ENCODE results near the gene TRERF1.

The TRERF1 gene

GRCh38 chr6:42451333-42452170 is at the start of gene TRERF1:
Gene TRERF1, minus strand, starts transcription at chr6:42451926. Its CDS starts 182,336 bp downstream, at chr6:42269590.
- peak; percentile 56 for ATAC-seq

DNA sequence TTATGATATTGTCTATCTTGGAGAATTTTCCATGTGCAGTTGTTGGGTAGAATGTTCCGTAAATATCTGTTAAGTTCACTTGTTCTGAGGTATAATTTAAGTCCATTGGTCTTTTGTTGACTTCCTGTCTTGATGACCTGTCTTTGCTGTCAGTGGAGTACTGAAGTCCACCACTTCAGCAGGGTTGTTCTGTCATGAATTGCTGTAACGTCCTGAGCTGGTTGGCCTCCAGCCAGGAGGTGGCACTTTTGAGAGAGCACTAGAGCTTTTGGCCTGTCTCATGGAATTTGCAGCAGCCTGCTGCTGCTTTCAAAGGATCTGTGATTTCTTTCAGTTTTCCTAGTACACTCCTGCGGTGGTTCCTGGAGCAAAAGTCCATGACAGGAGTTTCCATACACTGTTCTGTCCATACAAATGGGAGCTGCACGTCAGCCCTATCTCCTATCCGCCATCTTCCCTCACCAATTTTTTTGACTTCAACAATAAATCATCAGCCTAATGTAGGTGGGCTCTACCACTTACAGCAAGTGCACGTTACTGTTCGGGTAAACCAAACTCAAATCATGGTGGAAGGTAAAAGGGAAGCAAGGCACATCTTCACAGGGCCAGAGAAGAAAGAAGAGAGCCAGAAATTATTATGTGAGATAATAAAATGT is 46.9 kb upstream of the TRERF1 start:
- no peak for TF ChIP-seq RARB (CRISPR knock-in tag; IDR thresholded peaks at IDR 0.05)
- no peak for TF ChIP-seq ARNTL (CRISPR knock-in tag; IDR thresholded peaks at IDR 0.05; ENCODE audit: borderline replicate concordance, low read depth)
- TF ChIP-seq, protein P1, sequence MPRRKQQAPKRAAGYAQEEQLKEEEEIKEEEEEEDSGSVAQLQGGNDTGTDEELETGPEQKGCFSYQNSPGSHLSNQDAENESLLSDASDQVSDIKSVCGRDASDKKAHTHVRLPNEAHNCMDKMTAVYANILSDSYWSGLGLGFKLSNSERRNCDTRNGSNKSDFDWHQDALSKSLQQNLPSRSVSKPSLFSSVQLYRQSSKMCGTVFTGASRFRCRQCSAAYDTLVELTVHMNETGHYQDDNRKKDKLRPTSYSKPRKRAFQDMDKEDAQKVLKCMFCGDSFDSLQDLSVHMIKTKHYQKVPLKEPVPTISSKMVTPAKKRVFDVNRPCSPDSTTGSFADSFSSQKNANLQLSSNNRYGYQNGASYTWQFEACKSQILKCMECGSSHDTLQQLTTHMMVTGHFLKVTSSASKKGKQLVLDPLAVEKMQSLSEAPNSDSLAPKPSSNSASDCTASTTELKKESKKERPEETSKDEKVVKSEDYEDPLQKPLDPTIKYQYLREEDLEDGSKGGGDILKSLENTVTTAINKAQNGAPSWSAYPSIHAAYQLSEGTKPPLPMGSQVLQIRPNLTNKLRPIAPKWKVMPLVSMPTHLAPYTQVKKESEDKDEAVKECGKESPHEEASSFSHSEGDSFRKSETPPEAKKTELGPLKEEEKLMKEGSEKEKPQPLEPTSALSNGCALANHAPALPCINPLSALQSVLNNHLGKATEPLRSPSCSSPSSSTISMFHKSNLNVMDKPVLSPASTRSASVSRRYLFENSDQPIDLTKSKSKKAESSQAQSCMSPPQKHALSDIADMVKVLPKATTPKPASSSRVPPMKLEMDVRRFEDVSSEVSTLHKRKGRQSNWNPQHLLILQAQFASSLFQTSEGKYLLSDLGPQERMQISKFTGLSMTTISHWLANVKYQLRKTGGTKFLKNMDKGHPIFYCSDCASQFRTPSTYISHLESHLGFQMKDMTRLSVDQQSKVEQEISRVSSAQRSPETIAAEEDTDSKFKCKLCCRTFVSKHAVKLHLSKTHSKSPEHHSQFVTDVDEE (CRISPR knock-in tag; IDR thresholded peaks at IDR 0.05): no peak
- TF ChIP-seq ISL1 (CRISPR knock-in tag; IDR thresholded peaks at IDR 0.05): no peak
- no peak for TF ChIP-seq ZC3H10 (CRISPR knock-in tag; IDR thresholded peaks at IDR 0.05)
- no peak for TF ChIP-seq ESRRG (CRISPR knock-in tag; IDR thresholded peaks at IDR 0.05)
- no peak for TF ChIP-seq PPARA (CRISPR knock-in tag; IDR thresholded peaks at IDR 0.05; ENCODE audit: borderline replicate concordance)
- no peak for ATAC-seq

More at GRCh38 chr6:42451333-42452170, at the start of gene TRERF1:
- peak; percentile 93; the same call in 1 of the 2 replicates for TF ChIP-seq PATZ1 (CRISPR knock-in tag; IDR thresholded peaks at IDR 0.05; ENCODE audit: borderline replicate concordance)
- TF ChIP-seq BACH2 (CRISPR knock-in tag; IDR thresholded peaks at IDR 0.05; ENCODE audit: borderline replicate concordance): no peak

- ATAC-seq: no peak
- TF ChIP-seq TOX (CRISPR knock-in tag; IDR thresholded peaks at IDR 0.05; ENCODE audit: borderline replicate concordance) (no peak), BACH2 (CRISPR knock-in tag; IDR thresholded peaks at IDR 0.05; ENCODE audit: borderline replicate concordance) (no peak), TCF4 (CRISPR knock-in tag; IDR thresholded peaks at IDR 0.05; ENCODE audit: borderline replicate concordance) (no peak), ESRRG (CRISPR knock-in tag; IDR thresholded peaks at IDR 0.05) (no peak), CSDC2 (CRISPR knock-in tag; IDR thresholded peaks at IDR 0.05) (no peak), ZC3H10 (CRISPR knock-in tag; IDR thresholded peaks at IDR 0.05) (no peak), ZNF565 (CRISPR knock-in tag; conservative IDR thresholded peaks at IDR 0.05; ENCODE audit: low read depth) (no peak), SNAI2 (CRISPR knock-in tag; IDR thresholded peaks at IDR 0.05) (no peak), PPARA (CRISPR knock-in tag; IDR thresholded peaks at IDR 0.05; ENCODE audit: borderline replicate concordance) (no peak), POU6F1 (CRISPR knock-in tag; IDR thresholded peaks at IDR 0.05; ENCODE audit: borderline replicate concordance, low read depth) (no peak), RARB (CRISPR knock-in tag; IDR thresholded peaks at IDR 0.05) (no peak), ARNTL (CRISPR knock-in tag; IDR thresholded peaks at IDR 0.05; ENCODE audit: borderline replicate concordance, low read depth) (no peak), ZNF70 (CRISPR knock-in tag; IDR thresholded peaks at IDR 0.05) (no peak), GLIS3 (CRISPR knock-in tag; IDR thresholded peaks at IDR 0.05) (no peak)
- TF ChIP-seq, protein P2, sequence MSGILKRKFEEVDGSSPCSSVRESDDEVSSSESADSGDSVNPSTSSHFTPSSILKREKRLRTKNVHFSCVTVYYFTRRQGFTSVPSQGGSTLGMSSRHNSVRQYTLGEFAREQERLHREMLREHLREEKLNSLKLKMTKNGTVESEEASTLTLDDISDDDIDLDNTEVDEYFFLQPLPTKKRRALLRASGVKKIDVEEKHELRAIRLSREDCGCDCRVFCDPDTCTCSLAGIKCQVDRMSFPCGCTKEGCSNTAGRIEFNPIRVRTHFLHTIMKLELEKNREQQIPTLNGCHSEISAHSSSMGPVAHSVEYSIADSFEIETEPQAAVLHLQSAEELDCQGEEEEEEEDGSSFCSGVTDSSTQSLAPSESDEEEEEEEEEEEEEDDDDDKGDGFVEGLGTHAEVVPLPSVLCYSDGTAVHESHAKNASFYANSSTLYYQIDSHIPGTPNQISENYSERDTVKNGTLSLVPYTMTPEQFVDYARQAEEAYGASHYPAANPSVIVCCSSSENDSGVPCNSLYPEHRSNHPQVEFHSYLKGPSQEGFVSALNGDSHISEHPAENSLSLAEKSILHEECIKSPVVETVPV (CRISPR knock-in tag; IDR thresholded peaks at IDR 0.05): no peak
- TF ChIP-seq, protein P3, sequence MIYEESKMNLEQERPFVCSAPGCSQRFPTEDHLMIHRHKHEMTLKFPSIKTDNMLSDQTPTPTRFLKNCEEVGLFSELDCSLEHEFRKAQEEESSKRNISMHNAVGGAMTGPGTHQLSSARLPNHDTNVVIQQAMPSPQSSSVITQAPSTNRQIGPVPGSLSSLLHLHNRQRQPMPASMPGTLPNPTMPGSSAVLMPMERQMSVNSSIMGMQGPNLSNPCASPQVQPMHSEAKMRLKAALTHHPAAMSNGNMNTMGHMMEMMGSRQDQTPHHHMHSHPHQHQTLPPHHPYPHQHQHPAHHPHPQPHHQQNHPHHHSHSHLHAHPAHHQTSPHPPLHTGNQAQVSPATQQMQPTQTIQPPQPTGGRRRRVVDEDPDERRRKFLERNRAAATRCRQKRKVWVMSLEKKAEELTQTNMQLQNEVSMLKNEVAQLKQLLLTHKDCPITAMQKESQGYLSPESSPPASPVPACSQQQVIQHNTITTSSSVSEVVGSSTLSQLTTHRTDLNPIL (CRISPR knock-in tag; IDR thresholded peaks at IDR 0.05; ENCODE audit: low read depth): no peak
- TF ChIP-seq, protein P1 (CRISPR knock-in tag; IDR thresholded peaks at IDR 0.05): no peak
Observed at GRCh38 chr6:42493914-42494539, 42.3 kb upstream of the TRERF1 start.
